SK-N-SH (cell line): Measurements from ENCODE around the gene DENND1A. TPM values are rescaled to one million over a fixed set of nuclear protein-coding genes. Genes with fewer than 3 reads are reported as not detected.

Experiments used
- CTCF ChIA-PET: fragments of 300-600, 350-600 bp; formaldehyde crosslinking; extraction: SDS; loops from one replicate; lab custom pipeline; 2021; lab: Yijun Ruan, JAX
- POLR2A ChIA-PET: fragments of 350-600 bp; sonication (Branson Sonifier 250); formaldehyde crosslinking; extraction: SDS; loops from one replicate; lab custom pipeline; 2020; ENCODE audit warnings: antibody characterized with exemption, inconsistent platforms; lab: Yijun Ruan, JAX
- DNase-seq: peaks from one replicate; pipeline ENCODE4 v3.0.0; 2012
- H2AFZ ChIP-seq: fragments of 200-600 bp; sonication (generic); 2 replicates; pipeline ENCODE4 v1.8.1; 2016; ENCODE audit warnings: antibody characterized with exemption, mild to moderate bottlenecking, low read depth
- H3F3A ChIP-seq: fragments of 200-600 bp; sonication (generic); replicated peaks from 2 replicates; pipeline ENCODE3; 2016; ENCODE audit warnings: antibody characterized with exemption, mild to moderate bottlenecking; ENCODE audit not compliant: insufficient read depth
- H3K27ac ChIP-seq, 2 experiments: fragments of 200-500 bp in 1 of 2; fragments of 200-600 bp in 1 of 2; sonication (Bioruptor generic) in 1 of 2; sonication (generic), shearing (Covaris generic) in 1 of 2; 2 replicates each; pipeline versions ENCODE4 v1.5.1 to v1.6.1; 2014 to 2016; ENCODE audit warnings: low read depth in 2 of 2, inconsistent platforms in 1 of 2, low read length in 1 of 2, mild to moderate bottlenecking in 1 of 2, mixed read lengths in 1 of 2
- H3K27me3 ChIP-seq: fragments of 200-600 bp; sonication (generic), shearing (Covaris generic); 2 replicates; pipeline ENCODE4 v1.6.1; 2016; ENCODE audit warnings: mixed run types; ENCODE audit not compliant: insufficient read depth
- H3K36me3 ChIP-seq, 2 experiments: fragments of 200-500 bp in 1 of 2; fragments of 200-600 bp in 1 of 2; sonication (Bioruptor generic) in 1 of 2; sonication (generic) in 1 of 2; replicated peaks in 1 of 2; 2 replicates each; pipeline versions ENCODE3 to v1.5.1; 2014 to 2016; ENCODE audit warnings: low read length in 1 of 2, mild to moderate bottlenecking in 1 of 2; ENCODE audit not compliant: insufficient read depth in 2 of 2, control insufficient read depth in 1 of 2
- H3K4me1 ChIP-seq, 2 experiments: fragments of 200-500 bp in 1 of 2; fragments of 200-600 bp in 1 of 2; sonication (Bioruptor generic) in 1 of 2; sonication (generic), shearing (Covaris generic) in 1 of 2; 2 replicates each; pipeline versions ENCODE4 v1.5.1 to v1.6.1; 2014 to 2016; ENCODE audit warnings: low read depth in 1 of 2, low read length in 1 of 2, mixed run types in 1 of 2; ENCODE audit not compliant: insufficient read depth in 2 of 2, control insufficient read depth in 1 of 2
- H3K4me2 ChIP-seq: fragments of 200-600 bp; sonication (generic), shearing (Covaris generic); 2 replicates; pipeline ENCODE4 v1.6.1; 2017; ENCODE audit warnings: mixed run types
- H3K4me3 ChIP-seq, 2 experiments: fragments of 200-500 bp in 1 of 2; fragments of 200-600 bp in 1 of 2; sonication (Bioruptor generic) in 1 of 2; sonication (generic), shearing (Covaris generic) in 1 of 2; 2 replicates each; pipeline versions ENCODE4 v1.5.1 to v1.8.1; 2014 to 2016; ENCODE audit warnings: low read depth in 2 of 2, inconsistent platforms in 1 of 2, low read length in 1 of 2, mild to moderate bottlenecking in 1 of 2, mixed read lengths in 1 of 2, moderate library complexity in 1 of 2
- H3K79me2 ChIP-seq: fragments of 200-600 bp; sonication (generic); 2 replicates; pipeline ENCODE4 v1.8.1; 2017; ENCODE audit warnings: mild to moderate bottlenecking; ENCODE audit not compliant: insufficient read depth
- H3K9ac ChIP-seq: fragments of 200-600 bp; sonication (generic); 2 replicates; pipeline ENCODE4 v1.6.1; 2017; ENCODE audit warnings: mixed run types
- H3K9me2 ChIP-seq: fragments of 200-600 bp; sonication (generic); 2 replicates; pipeline ENCODE4 v1.6.1; 2017; ENCODE audit warnings: mixed run types
- H3K9me3 ChIP-seq: fragments of 200-600 bp; sonication (generic); 2 replicates; pipeline ENCODE4 v1.6.1; 2017; ENCODE audit warnings: mixed run types, mild to moderate bottlenecking, moderate library complexity
- H4K20me1 ChIP-seq: fragments of 200-600 bp; sonication (generic); 2 replicates; pipeline ENCODE4 v1.6.1; 2017; ENCODE audit warnings: mild to moderate bottlenecking, mixed run types; ENCODE audit not compliant: insufficient read depth
- ELF1 ChIP-seq: IDR thresholded peaks from 2 replicates; pipeline ENCODE4 v1.4.0; 2012
- FOXJ3 ChIP-seq: sonication (generic); formaldehyde crosslinking; IDR thresholded peaks from 2 replicates; pipeline ENCODE4 v1.5.1; 2020; ENCODE audit warnings: mild to moderate bottlenecking, missing genetic modification reagents
- JUND ChIP-seq: IDR thresholded peaks from 2 replicates; pipeline ENCODE4 v1.4.0; 2012
- MXI1 ChIP-seq: IDR thresholded peaks from 2 replicates; pipeline ENCODE4 v1.6.1; 2012; ENCODE audit warnings: mild to moderate bottlenecking, low read depth, low read length, improper control_type of control experiment
- NRF1 ChIP-seq: IDR thresholded peaks from 2 replicates; pipeline ENCODE4 v1.6.1; 2012; ENCODE audit warnings: low read depth, mild to moderate bottlenecking, low read length
- RXRA ChIP-seq: IDR thresholded peaks from 2 replicates; pipeline ENCODE4 v1.4.0; 2012; ENCODE audit warnings: low read depth, mild to moderate bottlenecking, borderline replicate concordance
- TAF1 ChIP-seq: IDR thresholded peaks from 2 replicates; pipeline ENCODE4 v1.6.1; 2012; ENCODE audit warnings: low read depth, mild to moderate bottlenecking, low read length, moderate library complexity, borderline replicate concordance
- TCF12 ChIP-seq: IDR thresholded peaks from 2 replicates; pipeline ENCODE4 v1.4.0; 2012
- WGBS: methylation state at CpG from one replicate; pipeline ENCODE4 v1.1.6; 2017; ENCODE audit warnings: low lambda C conversion rate; 5-methylcytosine and 5-hydroxymethylcytosine counted together
- polyA plus RNA-seq, 3 experiments: library from polyadenylated mRNA; depleted of rRNA; stranded (reverse); fragments of >200 nt; gene quantifications; 2 replicates each; pipeline ENCODE4 v1.2.3, GENCODE V29; 2012
- TF ChIP-seq, protein P1 (sequence below): fragments of 200-600 bp; sonication (generic); IDR thresholded peaks from 2 replicates; pipeline ENCODE4 v1.6.1; 2017; ENCODE audit warnings: antibody characterized with exemption, mild to moderate bottlenecking, moderate library complexity
- TF ChIP-seq, protein P2 (sequence below): IDR thresholded peaks from 2 replicates; pipeline ENCODE4 v1.4.0; 2012; ENCODE audit warnings: low read depth
- TF ChIP-seq, protein P3 (sequence below): IDR thresholded peaks from 2 replicates; pipeline ENCODE4 v1.4.0; 2012; ENCODE audit warnings: low read depth, borderline replicate concordance
- TF ChIP-seq, protein P4 (sequence below): fragments of 150-350 bp; IDR thresholded peaks from 2 replicates; pipeline ENCODE4 v1.6.1; 2016; ENCODE audit warnings: mild to moderate bottlenecking, low read depth, low read length

The DENND1A gene
- polyA plus RNA-seq, 1 of the 3 experiments (the other 2 are of a cell fraction) = 25.4 TPM

DNA sequence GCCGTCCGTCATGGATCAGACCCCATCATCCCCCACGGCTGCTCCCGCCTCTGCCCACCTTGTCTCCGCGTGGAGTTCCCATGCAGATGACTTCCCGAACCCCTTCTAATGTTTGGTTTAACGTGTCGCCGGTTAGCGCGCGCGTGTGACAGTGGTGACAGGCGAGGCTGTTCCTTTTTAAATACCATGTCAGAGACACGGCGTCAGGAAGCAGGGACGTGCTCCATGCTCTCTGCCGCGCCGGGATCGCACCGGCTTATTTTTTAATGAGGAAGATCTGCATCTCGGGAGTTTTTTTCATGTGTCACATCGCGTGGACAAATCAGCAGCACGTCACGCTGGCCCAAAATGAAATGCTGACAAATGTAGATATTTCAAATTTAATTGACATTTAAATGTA is 538.0 kb downstream of the DENND1A start:
- H3F3A ChIP-seq = no peaks in the 10 kb centered on the region
- H3K36me3 ChIP-seq = no peaks in the 10 kb centered on the region
- no peak overlapping the region for H3K9ac ChIP-seq
- H3K27ac ChIP-seq = no peak overlapping the region
- no peaks in the 10 kb centered on the region for H3K27me3 ChIP-seq
- H3K9me3 ChIP-seq = no peaks in the 10 kb centered on the region
- CTCF ChIA-PET = interaction anchor here (1.2 to 20.5 kb wide), 2 partner anchors 39 to 649 kb away, joined by 3 to 331 read pairs; partner anchors contain the start of gene CRB2
- H4K20me1 ChIP-seq = no peaks in the 10 kb centered on the region
- 93% methylated on average over 28 of the region's 28 CpGs for WGBS
- no peak overlapping the region for H2AFZ ChIP-seq
- POLR2A ChIA-PET = no interaction called here
- H3K4me1 ChIP-seq = peaks cover 0 to 11% of the 10 kb centered on the region in 2 experiments; a peak in 1 of 4 replicates
- TF ChIP-seq TAF1 (no peak), ELF1 (no peak)
- H3K79me2 ChIP-seq = no peaks in the 10 kb centered on the region
- no peak for DNase-seq
- H3K4me2 ChIP-seq = no peak overlapping the region
- no peak overlapping the region for H3K4me3 ChIP-seq
- no peaks in the 10 kb centered on the region for H3K9me2 ChIP-seq

DNA sequence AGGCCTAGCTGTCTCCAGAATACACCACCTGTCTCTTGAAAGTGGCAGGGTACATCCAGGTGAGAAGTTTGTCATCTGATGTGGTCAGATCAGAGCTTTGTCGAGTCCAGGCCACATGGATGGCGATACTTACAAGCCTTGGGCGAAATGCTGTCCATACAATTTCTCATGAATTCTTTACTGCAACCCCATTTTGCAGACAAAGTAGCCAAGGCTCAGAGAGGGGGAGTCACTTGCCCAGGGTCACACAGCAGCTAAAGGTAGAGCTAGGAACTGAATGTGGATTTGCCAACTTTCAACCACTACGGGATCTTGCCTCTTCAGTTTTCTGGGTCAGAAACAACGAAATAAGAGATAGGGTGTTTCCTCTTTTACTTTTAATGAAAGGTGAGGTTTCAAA is 538.7 kb downstream of the DENND1A start:
- no peaks in the 10 kb centered on the region for H3F3A ChIP-seq
- TF ChIP-seq, protein P1, sequence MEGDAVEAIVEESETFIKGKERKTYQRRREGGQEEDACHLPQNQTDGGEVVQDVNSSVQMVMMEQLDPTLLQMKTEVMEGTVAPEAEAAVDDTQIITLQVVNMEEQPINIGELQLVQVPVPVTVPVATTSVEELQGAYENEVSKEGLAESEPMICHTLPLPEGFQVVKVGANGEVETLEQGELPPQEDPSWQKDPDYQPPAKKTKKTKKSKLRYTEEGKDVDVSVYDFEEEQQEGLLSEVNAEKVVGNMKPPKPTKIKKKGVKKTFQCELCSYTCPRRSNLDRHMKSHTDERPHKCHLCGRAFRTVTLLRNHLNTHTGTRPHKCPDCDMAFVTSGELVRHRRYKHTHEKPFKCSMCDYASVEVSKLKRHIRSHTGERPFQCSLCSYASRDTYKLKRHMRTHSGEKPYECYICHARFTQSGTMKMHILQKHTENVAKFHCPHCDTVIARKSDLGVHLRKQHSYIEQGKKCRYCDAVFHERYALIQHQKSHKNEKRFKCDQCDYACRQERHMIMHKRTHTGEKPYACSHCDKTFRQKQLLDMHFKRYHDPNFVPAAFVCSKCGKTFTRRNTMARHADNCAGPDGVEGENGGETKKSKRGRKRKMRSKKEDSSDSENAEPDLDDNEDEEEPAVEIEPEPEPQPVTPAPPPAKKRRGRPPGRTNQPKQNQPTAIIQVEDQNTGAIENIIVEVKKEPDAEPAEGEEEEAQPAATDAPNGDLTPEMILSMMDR = no peak
- TF ChIP-seq JUND (no peak), FOXJ3 (CRISPR knock-in tag) (no peak), NRF1 (no peak), MXI1 (no peak), RXRA (no peak), TCF12 (no peak)
- TF ChIP-seq, protein P2, sequence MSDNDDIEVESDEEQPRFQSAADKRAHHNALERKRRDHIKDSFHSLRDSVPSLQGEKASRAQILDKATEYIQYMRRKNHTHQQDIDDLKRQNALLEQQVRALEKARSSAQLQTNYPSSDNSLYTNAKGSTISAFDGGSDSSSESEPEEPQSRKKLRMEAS = no peak
- TF ChIP-seq, protein P3, sequence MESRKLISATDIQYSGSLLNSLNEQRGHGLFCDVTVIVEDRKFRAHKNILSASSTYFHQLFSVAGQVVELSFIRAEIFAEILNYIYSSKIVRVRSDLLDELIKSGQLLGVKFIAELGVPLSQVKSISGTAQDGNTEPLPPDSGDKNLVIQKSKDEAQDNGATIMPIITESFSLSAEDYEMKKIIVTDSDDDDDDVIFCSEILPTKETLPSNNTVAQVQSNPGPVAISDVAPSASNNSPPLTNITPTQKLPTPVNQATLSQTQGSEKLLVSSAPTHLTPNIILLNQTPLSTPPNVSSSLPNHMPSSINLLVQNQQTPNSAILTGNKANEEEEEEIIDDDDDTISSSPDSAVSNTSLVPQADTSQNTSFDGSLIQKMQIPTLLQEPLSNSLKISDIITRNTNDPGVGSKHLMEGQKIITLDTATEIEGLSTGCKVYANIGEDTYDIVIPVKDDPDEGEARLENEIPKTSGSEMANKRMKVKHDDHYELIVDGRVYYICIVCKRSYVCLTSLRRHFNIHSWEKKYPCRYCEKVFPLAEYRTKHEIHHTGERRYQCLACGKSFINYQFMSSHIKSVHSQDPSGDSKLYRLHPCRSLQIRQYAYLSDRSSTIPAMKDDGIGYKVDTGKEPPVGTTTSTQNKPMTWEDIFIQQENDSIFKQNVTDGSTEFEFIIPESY = no peak
- TF ChIP-seq, protein P4, sequence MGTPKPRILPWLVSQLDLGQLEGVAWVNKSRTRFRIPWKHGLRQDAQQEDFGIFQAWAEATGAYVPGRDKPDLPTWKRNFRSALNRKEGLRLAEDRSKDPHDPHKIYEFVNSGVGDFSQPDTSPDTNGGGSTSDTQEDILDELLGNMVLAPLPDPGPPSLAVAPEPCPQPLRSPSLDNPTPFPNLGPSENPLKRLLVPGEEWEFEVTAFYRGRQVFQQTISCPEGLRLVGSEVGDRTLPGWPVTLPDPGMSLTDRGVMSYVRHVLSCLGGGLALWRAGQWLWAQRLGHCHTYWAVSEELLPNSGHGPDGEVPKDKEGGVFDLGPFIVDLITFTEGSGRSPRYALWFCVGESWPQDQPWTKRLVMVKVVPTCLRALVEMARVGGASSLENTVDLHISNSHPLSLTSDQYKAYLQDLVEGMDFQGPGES = no peak
- ChIA-PET CTCF (interaction anchor here (0.7 to 20.5 kb wide), 2 partner anchors 9 to 39 kb away, joined by 3 to 331 read pairs; partner anchors contain the start of gene CRB2), POLR2A (no interaction called here)
- no peak overlapping the region for H2AFZ ChIP-seq
- H3K9me2 ChIP-seq = no peaks in the 10 kb centered on the region
- H3K4me1 ChIP-seq = peaks cover 0 to 11% of the 10 kb centered on the region in 2 experiments; a peak in 1 of 4 replicates
- H3K4me2 ChIP-seq = no peak overlapping the region
- H3K4me3 ChIP-seq = no peak overlapping the region
- no peaks in the 10 kb centered on the region for H3K36me3 ChIP-seq
- H4K20me1 ChIP-seq = no peaks in the 10 kb centered on the region
- H3K9me3 ChIP-seq = no peaks in the 10 kb centered on the region
- 83% methylated on average over 5 of the region's 5 CpGs for WGBS
- no peak overlapping the region for H3K9ac ChIP-seq
- no peak overlapping the region for H3K27ac ChIP-seq
- no peak for DNase-seq
- no peaks in the 10 kb centered on the region for H3K27me3 ChIP-seq
- no peaks in the 10 kb centered on the region for H3K79me2 ChIP-seq
